K562 (cell line): ENCODE measurements around the gene ZSWIM3. TPM values are rescaled to one million over a fixed set of nuclear protein-coding genes. Genes with fewer than 3 reads are reported as not detected.

ENCODE experiments used
- CHD1 ChIP-seq: fragments of 200-600 bp; sonication (generic); IDR thresholded peaks from one replicate; pipeline ENCODE4 v1.6.1; 2012; ENCODE audit warnings: mild to moderate bottlenecking, moderate library complexity, low read length, inconsistent platforms
- CREM ChIP-seq: IDR thresholded peaks from 2 replicates; pipeline ENCODE4 v1.6.1; 2014; ENCODE audit warnings: antibody characterized with exemption, low read depth
- EGR1 ChIP-seq: fragments of 450-650 bp; conservative IDR thresholded peaks from 2 replicates; pipeline ENCODE4 v1.6.1; 2017; ENCODE audit warnings: mild to moderate bottlenecking
- EP400 ChIP-seq: fragments of 450-650 bp; IDR thresholded peaks from 2 replicates; pipeline ENCODE4 v1.6.1; 2017; ENCODE audit warnings: antibody characterized with exemption, mild to moderate bottlenecking, moderate library complexity
- GABPB1 ChIP-seq: sonication (generic); formaldehyde crosslinking; IDR thresholded peaks from 2 replicates; pipeline ENCODE4 v1.8.0; 2022; ENCODE audit warnings: mild to moderate bottlenecking, missing genetic modification reagents
- HDAC1 ChIP-seq, 2 experiments: fragments of 450-650 bp; IDR thresholded peaks; 2 replicates each; pipeline ENCODE4 v1.6.1; 2016 to 2017; ENCODE audit warnings: inconsistent platforms in 1 of 2, mild to moderate bottlenecking in 1 of 2, moderate library complexity in 1 of 2
- HNRNPK ChIP-seq: fragments of 200-400 bp; formaldehyde crosslinking; IDR thresholded peaks from one replicate; pipeline ENCODE4 v1.6.1; 2018; ENCODE audit warnings: mild to moderate bottlenecking, low read depth, low read length; ENCODE audit not compliant: poor library complexity, severe bottlenecking
- KDM5B ChIP-seq: fragments of 200-600 bp; sonication (generic); IDR thresholded peaks from 2 replicates; pipeline ENCODE4 v1.6.1; 2012; ENCODE audit warnings: low read depth, mild to moderate bottlenecking, moderate library complexity, low read length, control low read depth, inconsistent platforms; ENCODE audit not compliant: insufficient replicate concordance
- KLF13 ChIP-seq: fragments of 450-650 bp; IDR thresholded peaks from 2 replicates; pipeline ENCODE4 v1.6.1; 2016; ENCODE audit warnings: missing genetic modification characterization, low read depth, mild to moderate bottlenecking, missing compliant biosample characterization, moderate library complexity, borderline replicate concordance
- NR2F6 ChIP-seq: fragments of 450-650 bp; formaldehyde crosslinking; IDR thresholded peaks from 2 replicates; pipeline ENCODE4 v1.4.0; 2020; ENCODE audit warnings: mild to moderate bottlenecking
- NR4A1 ChIP-seq, 2 experiments: fragments of 250-450 bp in 1 of 2; fragments of 450-650 bp in 1 of 2; sonication (Bioruptor Pico) in 1 of 2; IDR thresholded peaks; 2 replicates each; pipeline versions ENCODE4 v1.4.0 to v1.6.1; 2016 to 2020; ENCODE audit warnings: mild to moderate bottlenecking in 2 of 2, missing compliant biosample characterization in 1 of 2, missing genetic modification characterization in 1 of 2, moderate library complexity in 1 of 2
- PHF8 ChIP-seq: fragments of 200-600 bp; sonication (generic); IDR thresholded peaks from 2 replicates; pipeline ENCODE4 v1.6.1; 2012; ENCODE audit warnings: mixed run types, mild to moderate bottlenecking, inconsistent platforms, low read length, moderate library complexity, borderline replicate concordance
- PTRF ChIP-seq: fragments of 450-650 bp; IDR thresholded peaks from 2 replicates; pipeline ENCODE4 v1.6.1; 2016; ENCODE audit warnings: mild to moderate bottlenecking, missing genetic modification characterization, missing compliant biosample characterization
- RFX1 ChIP-seq: fragments of 450-650 bp; IDR thresholded peaks from 2 replicates; pipeline ENCODE4 v1.6.1; 2016; ENCODE audit warnings: mild to moderate bottlenecking, moderate library complexity
- SAP30 ChIP-seq: fragments of 200-600 bp; sonication (generic); IDR thresholded peaks from 2 replicates; pipeline ENCODE4 v1.6.1; 2012; ENCODE audit warnings: borderline replicate concordance, low read depth, mild to moderate bottlenecking, moderate library complexity, low read length, control low read depth, inconsistent platforms; ENCODE audit not compliant: insufficient read depth, poor library complexity, severe bottlenecking
- SLC30A9 ChIP-seq: fragments of 250-450 bp; sonication (Bioruptor Pico); IDR thresholded peaks from 2 replicates; pipeline ENCODE4 v1.8.0; 2022; ENCODE audit warnings: mild to moderate bottlenecking, moderate library complexity
- SRF ChIP-seq, 2 experiments: fragments of 250-450, 450-650 bp in 1 of 2; sonication (Bioruptor Pico) in 1 of 2; sonication (generic) in 1 of 2; formaldehyde crosslinking; IDR thresholded peaks; 2 replicates each; pipeline versions ENCODE4 v1.5.0 to v1.5.1; 2020 to 2022; ENCODE audit warnings: mild to moderate bottlenecking in 1 of 2, missing genetic modification reagents in 1 of 2
- SRSF9 ChIP-seq: fragments of 200-400 bp; formaldehyde crosslinking; IDR thresholded peaks from 2 replicates; pipeline ENCODE4 v1.6.1; 2017; ENCODE audit warnings: low read depth, low read length, borderline replicate concordance
- TAF1 ChIP-seq: IDR thresholded peaks from 2 replicates; pipeline ENCODE4 v1.6.1; 2011; ENCODE audit warnings: mild to moderate bottlenecking, low read length, moderate library complexity; ENCODE audit not compliant: insufficient read depth, control insufficient read depth, severe bottlenecking; ENCODE audit errors: extremely low read depth
- YY1 ChIP-seq, 3 experiments: IDR thresholded peaks; 2 replicates each; pipeline ENCODE4 v1.6.1; 2011; ENCODE audit warnings: low read length in 2 of 3, mild to moderate bottlenecking in 2 of 3, moderate library complexity in 2 of 3, borderline replicate concordance in 1 of 3, control low read depth in 1 of 3, low read depth in 1 of 3; ENCODE audit not compliant: insufficient read depth in 3 of 3, insufficient replicate concordance in 2 of 3, control insufficient read depth in 1 of 3, insufficient read length in 1 of 3; ENCODE audit errors: extremely low read depth in 1 of 3
- ZNF175 ChIP-seq: fragments of 200-800 bp; sonication (Bioruptor generic); IDR thresholded peaks from 2 replicates; pipeline ENCODE4 v1.6.1; 2016; ENCODE audit warnings: low read depth, mild to moderate bottlenecking, missing genetic modification characterization, missing compliant biosample characterization
- ZNF197 ChIP-seq: fragments of 200-800 bp; sonication (Bioruptor generic); IDR thresholded peaks from 2 replicates; pipeline ENCODE4 v1.6.1; 2016; ENCODE audit warnings: low read depth, missing genetic modification characterization, missing compliant biosample characterization
- ZNF717 ChIP-seq: fragments of 250-450 bp; sonication (Bioruptor Pico); IDR thresholded peaks from 2 replicates; pipeline ENCODE4 v1.5.0; 2021
- polyA plus RNA-seq, 8 experiments: library from polyadenylated mRNA; depleted of rRNA in 4 of 8; stranded (reverse) in 5 of 8; unstranded in 3 of 8; fragments of >200 nt; fragmentation: Nextera tagmentation in 2 of 8; fragmentation: Illumina TruSeq in 1 of 8; extraction: Ambion mirVana in 2 of 8; extraction: Trizol in 1 of 8; gene quantifications; 2 replicates each; pipeline versions ENCODE4 v1.2.1 to v1.2.3, GENCODE V29; 2011 to 2014; ENCODE audit warnings: inconsistent platforms in 1 of 8, missing spikeins in 1 of 8
- total RNA-seq, 7 experiments: library from RNA; depleted of rRNA in 6 of 7; stranded (reverse); fragments of >200 nt in 6 of 7; fragmentation: Illumina TruSeq in 2 of 7; extraction: Trizol in 2 of 7; gene quantifications; 2 replicates each; pipeline versions ENCODE4 v1.2.1 to v1.2.3, GENCODE V29; 2011 to 2021; ENCODE audit warnings: low replicate concordance in 1 of 7
- TF ChIP-seq, protein P1 (sequence below): fragments of 250-450 bp; sonication (Bioruptor Pico); IDR thresholded peaks from 2 replicates; pipeline ENCODE4 v1.8.0; 2021; ENCODE audit warnings: borderline replicate concordance, mild to moderate bottlenecking, moderate library complexity; ENCODE audit not compliant: poor library complexity, severe bottlenecking
- TF ChIP-seq, protein P2 (sequence below): sonication (generic); formaldehyde crosslinking; IDR thresholded peaks from 2 replicates; pipeline ENCODE4 v1.8.0; 2022; ENCODE audit warnings: missing genetic modification reagents, mild to moderate bottlenecking, moderate library complexity, borderline replicate concordance

Gene ZSWIM3
- total and polyA plus RNA-seq, 9 of the 15 experiments (the other 6 are each of a cell fraction or from before 2014, with no cell fraction given), result 1.7 to 4.3 (median 2.9) TPM

DNA sequence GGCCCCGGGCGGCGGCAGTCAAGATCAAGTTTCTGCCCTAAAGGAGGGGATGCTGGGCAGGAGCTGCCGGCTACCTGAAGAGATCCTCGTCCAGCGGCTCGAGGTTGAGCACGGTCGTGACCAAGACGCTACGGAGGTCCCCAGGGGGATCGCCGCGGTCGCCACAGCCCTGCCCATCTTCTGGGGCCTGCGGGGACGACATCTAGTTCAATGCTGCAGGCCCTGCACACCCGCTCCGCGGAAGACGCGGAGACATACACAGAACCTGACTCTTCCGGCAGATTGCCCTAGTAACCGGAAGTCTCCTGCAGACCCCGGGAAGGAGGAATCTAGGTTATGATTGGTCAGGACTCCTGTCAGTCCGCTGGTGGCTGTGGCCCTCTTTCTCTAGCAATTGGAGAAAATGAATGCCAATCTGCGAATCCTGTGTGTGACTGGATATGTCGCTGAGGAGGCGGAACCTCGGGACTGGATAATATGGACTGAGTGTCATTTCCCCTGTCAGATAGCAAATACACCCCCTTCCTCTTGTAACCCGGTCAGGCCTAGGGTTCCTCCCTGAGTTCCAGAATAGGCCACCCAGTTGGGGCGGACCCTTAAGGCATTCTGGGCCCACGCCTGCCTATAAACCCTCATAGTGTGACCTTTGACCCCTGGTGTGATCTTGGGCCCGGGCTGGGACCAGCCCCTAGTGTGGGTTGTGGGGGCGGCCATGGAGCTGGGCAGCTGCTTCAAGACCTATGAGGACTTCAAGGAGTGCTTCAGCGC is at the start of gene ZSWIM3, which contains the start of gene ACOT8 (continued):
- TF ChIP-seq YY1 (IDR thresholded peaks at IDR 0.05; ENCODE audit: borderline replicate concordance in 1 of 3, control insufficient read depth in 1 of 3, extremely low read depth in 1 of 3, insufficient read depth in 3 of 3, insufficient read length in 1 of 3, insufficient replicate concordance in 2 of 3, low read depth in 1 of 3, low read length in 2 of 3), result peak in 2 of 3 experiments; percentile 22 to 55
- TF ChIP-seq HDAC1 (IDR thresholded peaks at IDR 0.05), result peak in 1 of 2 experiments; percentile 68; a peak in 1 of 4 replicates
- peak; percentile 81 for TF ChIP-seq CHD1
- peak; percentile 88 for TF ChIP-seq SAP30
- TF ChIP-seq ZNF197 (CRISPR knock-in tag), result 0 out of 2 replicates have a peak, but pooled peaks have one; percentile 24
- TF ChIP-seq, protein P1, sequence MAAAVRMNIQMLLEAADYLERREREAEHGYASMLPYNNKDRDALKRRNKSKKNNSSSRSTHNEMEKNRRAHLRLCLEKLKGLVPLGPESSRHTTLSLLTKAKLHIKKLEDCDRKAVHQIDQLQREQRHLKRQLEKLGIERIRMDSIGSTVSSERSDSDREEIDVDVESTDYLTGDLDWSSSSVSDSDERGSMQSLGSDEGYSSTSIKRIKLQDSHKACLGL (CRISPR knock-in tag), result no peak
- TF ChIP-seq, protein P2, sequence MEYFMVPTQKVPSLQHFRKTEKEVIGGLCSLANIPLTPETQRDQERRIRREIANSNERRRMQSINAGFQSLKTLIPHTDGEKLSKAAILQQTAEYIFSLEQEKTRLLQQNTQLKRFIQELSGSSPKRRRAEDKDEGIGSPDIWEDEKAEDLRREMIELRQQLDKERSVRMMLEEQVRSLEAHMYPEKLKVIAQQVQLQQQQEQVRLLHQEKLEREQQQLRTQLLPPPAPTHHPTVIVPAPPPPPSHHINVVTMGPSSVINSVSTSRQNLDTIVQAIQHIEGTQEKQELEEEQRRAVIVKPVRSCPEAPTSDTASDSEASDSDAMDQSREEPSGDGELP (CRISPR knock-in tag), result peak; percentile 53; the same call in 1 of the 2 replicates
- TF ChIP-seq TAF1, result peak; percentile 84
- TF ChIP-seq ZNF175 (CRISPR knock-in tag), result 0 out of 2 replicates have a peak, but pooled peaks have one; percentile 67
- peak; percentile 96 for TF ChIP-seq KDM5B
- TF ChIP-seq SRF (CRISPR knock-in tag; IDR thresholded peaks at IDR 0.05), result 0 out of 4 replicates have a peak, but pooled peaks of 1 of the 2 experiments have one; percentile 63
- TF ChIP-seq PHF8, result peak; percentile 93; the same call in 1 of the 2 replicates
- TF ChIP-seq SRSF9, result no peak
- no peak for TF ChIP-seq NR4A1 (CRISPR knock-in tag; IDR thresholded peaks at IDR 0.05)
- peak; percentile 27; the same call in 1 of the 2 replicates for TF ChIP-seq NR4A1 (tag; IDR thresholded peaks at IDR 0.05)
- 0 out of 2 replicates have a peak, but pooled peaks have one; percentile 48 for TF ChIP-seq KLF13 (tag)
- peak; percentile 70 for TF ChIP-seq CREM
- peak; percentile 65 for TF ChIP-seq EP400
- TF ChIP-seq EGR1, result peak; percentile 83
- TF ChIP-seq PTRF (tag), result no peak
- TF ChIP-seq SLC30A9, result no peak
- no peak for TF ChIP-seq HNRNPK
- no peak for TF ChIP-seq ZNF717 (CRISPR knock-in tag)
- peak; percentile 97 for TF ChIP-seq GABPB1
- peak; percentile 71 for TF ChIP-seq RFX1
- TF ChIP-seq NR2F6 (CRISPR knock-in tag), result peak; percentile 94
